ENCODE results near the gene RNF223. TPM values are rescaled to one million over a fixed set of nuclear protein-coding genes. Genes with fewer than 3 reads are reported as not detected.

Gene RNF223
- total RNA-seq, 4 donors from 2014 or later: 3.0 to 7.5 (median 5.0) TPM

GRCh38 chr1:1038694-1039093 lies 35.4 kb downstream of the RNF223 start:
- intact Hi-C loops (cut with DNase I; ENCODE audit: low total_unique reads) (no loop called here), in situ Hi-C loops (cut with MboI; ENCODE audit: low pct_ligation_motif_present in 1 of 4, low pct_unique_long_range_greater_than_20kb in 1 of 4, low sequenced_read_pairs in 3 of 4) (loop anchor here in 1 of 4 donors (10.0 kb wide), 1 partner anchor 76 kb away; the partner anchor contains the start of gene C1orf159)
- TF ChIP-seq EP300 (IDR thresholded peaks at IDR 0.05; ENCODE audit: low read depth) (no peak), POLR2AphosphoS5 (IDR thresholded peaks at IDR 0.05) (no peak), POLR2A (IDR thresholded peaks at IDR 0.05) (no peak), CTCF (IDR thresholded peaks at IDR 0.05) (no peak)
- no peak overlapping the region for H3K4me3 ChIP-seq
- 85% methylated on average over 6 of the region's 6 CpGs; no CpG with 5 or more reads in 1 of the 2 donors for WGBS, 2 donors (ENCODE audit: low coverage in 1 of 2)
- no peaks in the 10 kb centered on the region for H3K9me3 ChIP-seq
- peaks cover 11 to 23% (median 20%) of the 10 kb centered on the region in 4 donors for H3K4me1 ChIP-seq
- no peak for DNase-seq
- peaks cover 36% of the 10 kb centered on the region for H3K27me3 ChIP-seq
- H3K27ac ChIP-seq: no peak overlapping the region
- H3K36me3 ChIP-seq: no peaks in the 10 kb centered on the region

- H3K27me3 ChIP-seq: peaks cover 47% of the 10 kb centered on the region
- TF ChIP-seq EP300 (IDR thresholded peaks at IDR 0.05; ENCODE audit: low read depth) (no peak), POLR2A (IDR thresholded peaks at IDR 0.05) (no peak), POLR2AphosphoS5 (IDR thresholded peaks at IDR 0.05) (no peak), CTCF (IDR thresholded peaks at IDR 0.05) (no peak)
- peaks cover 15 to 34% (median 31%) of the 10 kb centered on the region in 4 donors for H3K4me1 ChIP-seq
- no peak overlapping the region for H3K4me3 ChIP-seq
- no peaks in the 10 kb centered on the region for H3K36me3 ChIP-seq
- in situ Hi-C loops (cut with MboI; ENCODE audit: low pct_ligation_motif_present in 1 of 4, low pct_unique_long_range_greater_than_20kb in 1 of 4, low sequenced_read_pairs in 3 of 4) (loop anchor here in 1 of 4 donors (10.0 kb wide), 1 partner anchor 77 kb away; the partner anchor contains the start of gene C1orf159), intact Hi-C loops (cut with DNase I; ENCODE audit: low total_unique reads) (no loop called here)
- DNase-seq: no peak
- WGBS, 2 donors (ENCODE audit: low coverage in 1 of 2): 68% methylated on average over 29 of the region's 30 CpGs; no CpG with 5 or more reads in 1 of the 2 donors
- H3K27ac ChIP-seq: no peak overlapping the region
- H3K9me3 ChIP-seq: no peaks in the 10 kb centered on the region
Measured at GRCh38 chr1:1037366-1038327, 36.5 kb downstream of the RNF223 start.

- 85% methylated on average over 18 of the region's 19 CpGs; no CpG with 5 or more reads in 1 of the 2 donors for WGBS, 2 donors (ENCODE audit: low coverage in 1 of 2)
- Histone ChIP-seq H3K36me3 (no peaks in the 10 kb centered on the region), H3K9me3 (no peaks in the 10 kb centered on the region), H3K27ac (no peak overlapping the region), H3K27me3 (peaks cover 53% of the 10 kb centered on the region), H3K4me1 (peaks cover 18 to 36% (median 33%) of the 10 kb centered on the region in 4 donors), H3K4me3 (no peak overlapping the region)
- in situ Hi-C loops (cut with MboI; ENCODE audit: low pct_ligation_motif_present in 1 of 4, low pct_unique_long_range_greater_than_20kb in 1 of 4, low sequenced_read_pairs in 3 of 4): loop anchor here in 1 of 4 donors (10.0 kb wide), 1 partner anchor 79 kb away; the partner anchor contains the start of gene C1orf159
- DNase-seq: no peak
- intact Hi-C loops (cut with DNase I; ENCODE audit: low total_unique reads): no loop called here
- TF ChIP-seq POLR2A (IDR thresholded peaks at IDR 0.05) (no peak), POLR2AphosphoS5 (IDR thresholded peaks at IDR 0.05) (no peak), CTCF (IDR thresholded peaks at IDR 0.05) (no peak), EP300 (IDR thresholded peaks at IDR 0.05; ENCODE audit: low read depth) (no peak)
Measured at GRCh38 chr1:1035291-1035943, 38.7 kb downstream of the RNF223 start.

- no peaks in the 10 kb centered on the region for H3K36me3 ChIP-seq
- H3K27me3 ChIP-seq: peaks cover 44% of the 10 kb centered on the region
- TF ChIP-seq CTCF (IDR thresholded peaks at IDR 0.05): no peak
- no peak for TF ChIP-seq POLR2A (IDR thresholded peaks at IDR 0.05)
- TF ChIP-seq POLR2AphosphoS5 (IDR thresholded peaks at IDR 0.05): no peak
- TF ChIP-seq EP300 (IDR thresholded peaks at IDR 0.05; ENCODE audit: low read depth): no peak
- intact Hi-C loops (cut with DNase I; ENCODE audit: low total_unique reads): no loop called here
- in situ Hi-C loops (cut with MboI; ENCODE audit: low pct_ligation_motif_present in 1 of 4, low pct_unique_long_range_greater_than_20kb in 1 of 4, low sequenced_read_pairs in 3 of 4): loop anchor here in 1 of 4 donors (10.0 kb wide), 1 partner anchor 80 kb away; the partner anchor contains the start of gene C1orf159
- no peak overlapping the region for H3K27ac ChIP-seq
- H3K4me1 ChIP-seq: peaks cover 9 to 25% (median 23%) of the 10 kb centered on the region in 4 donors
- H3K9me3 ChIP-seq: no peaks in the 10 kb centered on the region
- no peak overlapping the region for H3K4me3 ChIP-seq
- WGBS, 2 donors (ENCODE audit: low coverage in 1 of 2): 78% methylated on average over 27 of the region's 30 CpGs; no CpG with 5 or more reads in 1 of the 2 donors
- no peak for DNase-seq
Measured at GRCh38 chr1:1034439-1034781, 39.7 kb downstream of the RNF223 start.
